ENCODE data around the gene KRT28. TPM values are rescaled to one million over a fixed set of nuclear protein-coding genes. Genes with fewer than 3 reads are reported as not detected.

The KRT28 gene
- total and polyA plus RNA-seq, 2 of the 13 experiments (the other 11 are each of a cell fraction or from before 2014, with no cell fraction given), result not detected

- H3K9ac ChIP-seq (ENCODE audit: insufficient read depth, low read depth, low read length), result no peak overlapping the region
- no peaks in the 10 kb centered on the region for H4K20me1 ChIP-seq (ENCODE audit: insufficient read depth, low read length)
- intact Hi-C loops (cut with micrococcal nuclease; ENCODE audit: unreplicated experiment), result no loop called here
- DNase-seq (ENCODE audit: low spot score) (no peak), FAIRE-seq (no peak), ATAC-seq (no peak)
- H2AFZ ChIP-seq (ENCODE audit: low read length), result no peak overlapping the region
- H3K79me2 ChIP-seq (ENCODE audit: insufficient read depth, low read length), result no peaks in the 10 kb centered on the region
- in situ Hi-C loops (cut with HindIII; ENCODE audit: extremely low pct_ligation_motif_present, low pct_unique_long_range_greater_than_20kb), result loop anchor here (5.0 kb wide), 1 partner anchor 174 kb away; no protein-coding TSS in a partner anchor
- H3K27ac ChIP-seq (ENCODE audit: extremely low read length, insufficient read depth, low read length), result no peak overlapping the region
- POLR2A ChIA-PET, result no interaction called here
- CTCF ChIA-PET (ENCODE audit: low intra/inter-chr PET ratio, low total read pairs), result interaction anchor here (2.0 to 3.5 kb wide), 2 partner anchors 172 to 175 kb away, joined by 37 to 44 read pairs; no protein-coding TSS in a partner anchor
- 68% methylated on average over 1 of the region's 1 CpG for WGBS (ENCODE audit: low lambda C conversion rate)
- H3K36me3 ChIP-seq (replicated peaks in 1 of 2; ENCODE audit: control insufficient read depth in 1 of 2, insufficient read depth in 2 of 2, low read length in 2 of 2), result no peaks in the 10 kb centered on the region
- no TSS peak for BruUV-seq (replicated peaks)
- no peak for TF ChIP-seq JDP2 (CRISPR knock-in tag; IDR thresholded peaks at IDR 0.05; ENCODE audit: borderline replicate concordance)
- TF ChIP-seq THAP11 (CRISPR knock-in tag; IDR thresholded peaks at IDR 0.05), result no peak
- no peak for TF ChIP-seq KAT2B (IDR thresholded peaks at IDR 0.05; ENCODE audit: borderline replicate concordance, low read depth, low read length)
- TF ChIP-seq ZNF678 (CRISPR knock-in tag; IDR thresholded peaks at IDR 0.05), result no peak
- TF ChIP-seq MNT (IDR thresholded peaks at IDR 0.05), result no peak
- no peak for TF ChIP-seq GLI4 (CRISPR knock-in tag; IDR thresholded peaks at IDR 0.05; ENCODE audit: borderline replicate concordance)
- TF ChIP-seq SP2 (CRISPR knock-in tag; IDR thresholded peaks at IDR 0.05), result no peak
- no peak for TF ChIP-seq ZNF784 (CRISPR knock-in tag; IDR thresholded peaks at IDR 0.05; ENCODE audit: borderline replicate concordance)
- no peak for TF ChIP-seq KDM3A (CRISPR knock-in tag; IDR thresholded peaks at IDR 0.05; ENCODE audit: low read depth)
- H3K4me1 ChIP-seq (ENCODE audit: insufficient read depth, low read length), result no peaks in the 10 kb centered on the region
- H3K4me2 ChIP-seq (ENCODE audit: low read depth, low read length), result no peak overlapping the region
- H3K4me3 ChIP-seq (replicated peaks in 1 of 3; ENCODE audit: insufficient read depth in 1 of 3, low read depth in 2 of 3, low read length in 3 of 3), result no peak overlapping the region
- H3K27me3 ChIP-seq (ENCODE audit: control insufficient read depth in 1 of 2, insufficient read depth in 2 of 2, low read length in 2 of 2), result peaks cover 0 to 31% of the 10 kb centered on the region in 2 experiments; a peak in 3 of 5 replicates
- no peaks in the 10 kb centered on the region for H3K9me3 ChIP-seq (ENCODE audit: low read length)
Observed at GRCh38 chr17:40791111-40791510, 8.6 kb downstream of the KRT28 start.
